Measurements from ENCODE around the gene ST8SIA4.

ST8SIA4 gene

DNA sequence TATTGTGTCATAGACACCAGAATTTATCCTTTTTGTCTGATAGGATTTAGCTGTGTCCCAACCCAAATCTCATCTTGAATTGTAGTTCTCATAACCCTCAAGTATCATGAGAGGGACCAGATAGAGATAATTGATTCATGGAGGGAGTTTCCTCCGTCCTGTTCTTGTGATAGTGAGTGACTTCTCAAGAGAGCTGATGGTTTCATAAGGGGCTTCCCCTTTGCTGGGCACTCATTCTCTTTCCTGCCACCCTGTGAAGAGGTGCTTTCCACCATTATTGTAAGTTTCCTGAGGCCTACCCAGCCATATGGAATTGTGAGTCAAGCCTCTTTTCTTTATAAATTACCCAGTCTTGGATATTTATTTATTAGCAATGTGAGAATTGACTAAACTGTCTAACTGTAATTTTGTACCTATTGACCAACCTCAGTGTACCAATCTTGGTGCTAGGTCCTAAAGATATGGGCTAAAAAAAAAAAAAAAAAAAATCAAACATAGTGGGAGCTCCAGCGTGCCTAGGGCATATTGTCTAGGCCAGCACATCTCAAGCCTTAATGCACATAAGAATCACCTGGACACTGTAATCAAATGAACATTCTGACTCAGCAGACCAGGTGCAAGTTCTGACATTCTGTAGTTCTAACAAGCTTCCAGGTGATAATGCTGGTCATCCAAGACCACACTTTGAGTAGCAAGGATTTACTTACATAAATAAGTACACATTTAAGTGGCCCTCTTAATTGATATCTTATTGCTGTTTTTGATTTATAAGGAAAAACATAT is 30.5 kb downstream of the ST8SIA4 start:
- H3K27me3 ChIP-seq (ENCODE audit: control insufficient read depth in 5 of 5, insufficient read depth in 4 of 5, low read length in 5 of 5) = no peaks in the 10 kb centered on the region
- no peak overlapping the region for H3K4me3 ChIP-seq (ENCODE audit: low read depth in 1 of 5, low read length in 5 of 5)
- H3K9me3 ChIP-seq (ENCODE audit: control insufficient read depth in 5 of 5, low read length in 5 of 5) = no peaks in the 10 kb centered on the region
- peaks cover 0 to 2% (median 0%) of the 10 kb centered on the region in 5 donors for H3K36me3 ChIP-seq (ENCODE audit: control insufficient read depth in 5 of 5, insufficient read depth in 5 of 5, low read length in 5 of 5)
- H3K27ac ChIP-seq (ENCODE audit: low read depth, low read length) = no peak overlapping the region
- no peak overlapping the region for H3K9ac ChIP-seq (ENCODE audit: low read length in 5 of 5)
- peaks cover 0 to 4% (median 0%) of the 10 kb centered on the region in 5 donors for H3K4me1 ChIP-seq (ENCODE audit: control insufficient read depth in 5 of 5, insufficient read depth in 5 of 5, low read length in 5 of 5)

- Histone ChIP-seq H3K27ac (ENCODE audit: low read depth, low read length) (no peak overlapping the region), H3K9ac (ENCODE audit: low read length in 5 of 5) (no peak overlapping the region), H3K4me3 (ENCODE audit: low read depth in 1 of 5, low read length in 5 of 5) (no peak overlapping the region), H3K27me3 (ENCODE audit: control insufficient read depth in 5 of 5, insufficient read depth in 4 of 5, low read length in 5 of 5) (no peaks in the 10 kb centered on the region), H3K9me3 (ENCODE audit: control insufficient read depth in 5 of 5, low read length in 5 of 5) (no peaks in the 10 kb centered on the region), H3K4me1 (ENCODE audit: control insufficient read depth in 5 of 5, insufficient read depth in 5 of 5, low read length in 5 of 5) (no peaks in the 10 kb centered on the region), H3K36me3 (ENCODE audit: control insufficient read depth in 5 of 5, insufficient read depth in 5 of 5, low read length in 5 of 5) (no peaks in the 10 kb centered on the region)
Observed at GRCh38 chr5:100867039-100867562, 36.0 kb downstream of the ST8SIA4 start.

GRCh38 chr5:100864931-100865330 is 38.2 kb downstream of the ST8SIA4 start:
- no peaks in the 10 kb centered on the region for H3K36me3 ChIP-seq (ENCODE audit: control insufficient read depth in 5 of 5, insufficient read depth in 5 of 5, low read length in 5 of 5)
- H3K4me1 ChIP-seq (ENCODE audit: control insufficient read depth in 5 of 5, insufficient read depth in 5 of 5, low read length in 5 of 5) = no peaks in the 10 kb centered on the region
- no peak overlapping the region for H3K9ac ChIP-seq (ENCODE audit: low read length in 5 of 5)
- no peaks in the 10 kb centered on the region for H3K9me3 ChIP-seq (ENCODE audit: control insufficient read depth in 5 of 5, low read length in 5 of 5)
- H3K4me3 ChIP-seq (ENCODE audit: low read depth in 1 of 5, low read length in 5 of 5) = no peak overlapping the region
- no peak overlapping the region for H3K27ac ChIP-seq (ENCODE audit: low read depth, low read length)
- no peaks in the 10 kb centered on the region for H3K27me3 ChIP-seq (ENCODE audit: control insufficient read depth in 5 of 5, insufficient read depth in 4 of 5, low read length in 5 of 5)

- Histone ChIP-seq H3K27ac (ENCODE audit: low read depth, low read length) (no peak overlapping the region), H3K27me3 (ENCODE audit: control insufficient read depth in 5 of 5, insufficient read depth in 4 of 5, low read length in 5 of 5) (no peaks in the 10 kb centered on the region), H3K9me3 (ENCODE audit: control insufficient read depth in 5 of 5, low read length in 5 of 5) (no peaks in the 10 kb centered on the region), H3K36me3 (ENCODE audit: control insufficient read depth in 5 of 5, insufficient read depth in 5 of 5, low read length in 5 of 5) (no peaks in the 10 kb centered on the region), H3K4me3 (ENCODE audit: low read depth in 1 of 5, low read length in 5 of 5) (no peak overlapping the region), H3K9ac (ENCODE audit: low read length in 5 of 5) (no peak overlapping the region), H3K4me1 (ENCODE audit: control insufficient read depth in 5 of 5, insufficient read depth in 5 of 5, low read length in 5 of 5) (no peaks in the 10 kb centered on the region)
Observed at GRCh38 chr5:100863739-100864138, 39.3 kb downstream of the ST8SIA4 start.

GRCh38 chr5:100861148-100861547 is 41.9 kb downstream of the ST8SIA4 start:
- Histone ChIP-seq H3K27me3 (ENCODE audit: control insufficient read depth in 5 of 5, insufficient read depth in 4 of 5, low read length in 5 of 5) (no peaks in the 10 kb centered on the region), H3K36me3 (ENCODE audit: control insufficient read depth in 5 of 5, insufficient read depth in 5 of 5, low read length in 5 of 5) (no peaks in the 10 kb centered on the region), H3K27ac (ENCODE audit: low read depth, low read length) (no peak overlapping the region), H3K9me3 (ENCODE audit: control insufficient read depth in 5 of 5, low read length in 5 of 5) (no peaks in the 10 kb centered on the region), H3K9ac (ENCODE audit: low read length in 5 of 5) (no peak overlapping the region), H3K4me3 (ENCODE audit: low read depth in 1 of 5, low read length in 5 of 5) (no peak overlapping the region), H3K4me1 (ENCODE audit: control insufficient read depth in 5 of 5, insufficient read depth in 5 of 5, low read length in 5 of 5) (no peaks in the 10 kb centered on the region)

GRCh38 chr5:100860407-100860806 is 42.7 kb downstream of the ST8SIA4 start:
- Histone ChIP-seq H3K36me3 (ENCODE audit: control insufficient read depth in 5 of 5, insufficient read depth in 5 of 5, low read length in 5 of 5) (peaks cover 0 to 4% (median 0%) of the 10 kb centered on the region in 5 donors), H3K9me3 (ENCODE audit: control insufficient read depth in 5 of 5, low read length in 5 of 5) (no peaks in the 10 kb centered on the region), H3K27me3 (ENCODE audit: control insufficient read depth in 5 of 5, insufficient read depth in 4 of 5, low read length in 5 of 5) (no peaks in the 10 kb centered on the region), H3K4me3 (ENCODE audit: low read depth in 1 of 5, low read length in 5 of 5) (no peak overlapping the region), H3K9ac (ENCODE audit: low read length in 5 of 5) (no peak overlapping the region), H3K4me1 (ENCODE audit: control insufficient read depth in 5 of 5, insufficient read depth in 5 of 5, low read length in 5 of 5) (peaks cover 0 to 2% (median 0%) of the 10 kb centered on the region in 5 donors), H3K27ac (ENCODE audit: low read depth, low read length) (no peak overlapping the region)

DNA sequence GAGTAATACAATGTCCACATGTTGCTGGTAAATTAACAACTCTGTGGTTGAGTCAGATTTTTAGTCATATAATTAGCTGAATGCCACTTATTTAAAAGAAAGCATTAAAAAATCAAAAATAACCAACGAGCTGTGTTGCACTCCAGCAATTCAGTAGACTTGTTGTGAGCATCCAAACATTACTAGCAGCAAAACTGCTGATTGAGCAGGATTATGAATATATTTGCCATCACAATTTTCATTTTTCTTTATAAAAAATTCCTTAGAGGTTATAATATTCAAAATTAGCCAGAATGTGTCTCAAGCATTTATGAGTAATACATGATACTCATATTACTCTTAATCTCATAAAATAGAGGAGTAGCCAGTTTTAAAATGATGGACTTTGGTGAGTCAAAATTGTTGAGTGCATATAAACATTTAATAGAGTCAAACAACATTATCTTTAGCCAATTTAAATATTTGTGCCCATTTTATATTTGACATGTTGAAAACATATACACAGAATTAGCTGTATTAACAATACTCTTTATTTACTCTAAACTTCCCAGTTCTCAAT is 44.0 kb downstream of the ST8SIA4 start:
- Histone ChIP-seq H3K9me3 (ENCODE audit: control insufficient read depth in 5 of 5, low read length in 5 of 5) (no peaks in the 10 kb centered on the region), H3K4me1 (ENCODE audit: control insufficient read depth in 5 of 5, insufficient read depth in 5 of 5, low read length in 5 of 5) (peaks cover 0 to 10% (median 0%) of the 10 kb centered on the region in 5 donors), H3K27me3 (ENCODE audit: control insufficient read depth in 5 of 5, insufficient read depth in 4 of 5, low read length in 5 of 5) (no peaks in the 10 kb centered on the region), H3K4me3 (ENCODE audit: low read depth in 1 of 5, low read length in 5 of 5) (no peak overlapping the region), H3K36me3 (ENCODE audit: control insufficient read depth in 5 of 5, insufficient read depth in 5 of 5, low read length in 5 of 5) (peaks cover 0 to 4% (median 0%) of the 10 kb centered on the region in 5 donors), H3K9ac (ENCODE audit: low read length in 5 of 5) (no peak overlapping the region), H3K27ac (ENCODE audit: low read depth, low read length) (no peak overlapping the region)

- H3K27me3 ChIP-seq (ENCODE audit: control insufficient read depth in 5 of 5, insufficient read depth in 4 of 5, low read length in 5 of 5) = no peaks in the 10 kb centered on the region
- H3K9ac ChIP-seq (ENCODE audit: low read length in 5 of 5) = no peak overlapping the region
- peaks cover 0 to 4% (median 0%) of the 10 kb centered on the region in 5 donors for H3K36me3 ChIP-seq (ENCODE audit: control insufficient read depth in 5 of 5, insufficient read depth in 5 of 5, low read length in 5 of 5)
- H3K27ac ChIP-seq (ENCODE audit: low read depth, low read length) = no peak overlapping the region
- H3K4me3 ChIP-seq (ENCODE audit: low read depth in 1 of 5, low read length in 5 of 5) = no peak overlapping the region
- H3K9me3 ChIP-seq (ENCODE audit: control insufficient read depth in 5 of 5, low read length in 5 of 5) = no peaks in the 10 kb centered on the region
- peaks cover 0 to 10% (median 0%) of the 10 kb centered on the region in 5 donors for H3K4me1 ChIP-seq (ENCODE audit: control insufficient read depth in 5 of 5, insufficient read depth in 5 of 5, low read length in 5 of 5)
Observed at GRCh38 chr5:100856462-100856861, 46.6 kb downstream of the ST8SIA4 start.

DNA sequence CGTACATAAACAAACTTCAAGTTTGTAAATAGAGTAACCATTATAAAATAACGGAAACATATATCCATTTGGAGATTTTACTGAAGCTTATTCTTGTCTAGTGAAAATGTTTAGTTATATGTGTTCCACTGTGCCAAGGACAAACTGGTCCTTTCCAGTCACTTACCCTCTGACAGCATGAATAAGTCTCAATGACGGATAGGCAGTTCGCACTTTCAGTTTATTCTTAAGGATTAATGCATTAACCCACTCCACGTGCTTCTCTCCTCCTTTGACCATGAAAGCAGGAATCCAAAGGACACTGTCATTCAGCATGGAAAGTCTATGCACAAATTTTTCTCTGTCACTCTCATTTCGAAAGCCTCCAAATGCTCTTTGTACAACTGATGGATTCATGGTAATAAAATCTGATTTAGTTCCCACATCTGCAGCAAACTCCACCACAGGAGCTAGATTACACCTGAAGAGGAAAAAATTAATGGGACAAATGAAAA is 47.1 kb downstream of the ST8SIA4 start:
- H3K27me3 ChIP-seq (ENCODE audit: control insufficient read depth in 5 of 5, insufficient read depth in 4 of 5, low read length in 5 of 5) = no peaks in the 10 kb centered on the region
- no peaks in the 10 kb centered on the region for H3K9me3 ChIP-seq (ENCODE audit: control insufficient read depth in 5 of 5, low read length in 5 of 5)
- no peak overlapping the region for H3K4me3 ChIP-seq (ENCODE audit: low read depth in 1 of 5, low read length in 5 of 5)
- H3K27ac ChIP-seq (ENCODE audit: low read depth, low read length) = no peak overlapping the region
- H3K9ac ChIP-seq (ENCODE audit: low read length in 5 of 5) = no peak overlapping the region
- peaks cover 0 to 4% (median 0%) of the 10 kb centered on the region in 5 donors for H3K36me3 ChIP-seq (ENCODE audit: control insufficient read depth in 5 of 5, insufficient read depth in 5 of 5, low read length in 5 of 5)
- H3K4me1 ChIP-seq (ENCODE audit: control insufficient read depth in 5 of 5, insufficient read depth in 5 of 5, low read length in 5 of 5) = peaks cover 0 to 10% (median 0%) of the 10 kb centered on the region in 5 donors

DNA sequence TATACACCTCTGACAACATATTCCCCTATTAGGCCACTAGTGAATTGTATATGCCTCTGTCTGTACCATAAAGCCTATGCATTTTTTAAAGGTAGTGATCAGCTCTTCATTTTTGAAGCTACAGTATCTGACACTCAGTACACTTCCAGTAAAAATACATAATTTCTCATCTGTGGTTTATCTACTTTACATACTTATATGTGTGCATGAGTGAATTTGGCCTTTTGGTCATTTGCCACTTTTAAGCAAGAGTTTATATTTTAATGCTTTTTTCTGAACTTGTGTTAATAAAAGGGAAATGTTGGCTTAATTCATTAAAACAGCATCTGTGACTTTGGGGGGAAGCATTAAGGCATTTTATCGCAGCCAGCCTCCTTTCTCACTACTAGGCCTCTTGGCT is 47.8 kb downstream of the ST8SIA4 start:
- no peak overlapping the region for H3K27ac ChIP-seq (ENCODE audit: low read depth, low read length)

More for the DNA sequence above, 47.8 kb downstream of the ST8SIA4 start:
- H3K9ac ChIP-seq (ENCODE audit: low read length in 5 of 5) = no peak overlapping the region
- no peak overlapping the region for H3K4me3 ChIP-seq (ENCODE audit: low read depth in 1 of 5, low read length in 5 of 5)
- no peaks in the 10 kb centered on the region for H3K9me3 ChIP-seq (ENCODE audit: control insufficient read depth in 5 of 5, low read length in 5 of 5)
- H3K27me3 ChIP-seq (ENCODE audit: control insufficient read depth in 5 of 5, insufficient read depth in 4 of 5, low read length in 5 of 5) = no peaks in the 10 kb centered on the region
- peaks cover 0 to 10% (median 0%) of the 10 kb centered on the region in 5 donors for H3K4me1 ChIP-seq (ENCODE audit: control insufficient read depth in 5 of 5, insufficient read depth in 5 of 5, low read length in 5 of 5)
- peaks cover 0 to 4% (median 0%) of the 10 kb centered on the region in 5 donors for H3K36me3 ChIP-seq (ENCODE audit: control insufficient read depth in 5 of 5, insufficient read depth in 5 of 5, low read length in 5 of 5)
